ENCODE data around the gene DYSF.

DNA sequence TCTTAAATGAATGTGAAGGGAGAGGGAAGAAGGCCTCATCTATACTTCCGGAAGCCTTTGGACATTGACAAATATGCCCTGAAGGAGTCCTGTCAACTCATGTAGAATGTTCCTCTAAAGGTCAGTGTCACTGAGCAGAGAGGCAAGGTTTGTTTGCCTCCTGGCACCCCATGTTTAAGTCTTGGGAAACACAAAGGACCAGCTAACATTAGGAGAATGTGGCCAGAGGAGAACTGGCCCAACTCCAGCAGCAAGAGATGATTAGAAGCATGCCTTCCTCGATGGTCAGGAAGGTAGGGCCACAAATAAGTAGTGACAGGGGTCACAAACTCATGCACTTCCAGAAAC, 5.7 kb downstream of the DYSF start:
- no peak for TF ChIP-seq CTCF (IDR thresholded peaks at IDR 0.05)
- no peak for TF ChIP-seq POLR2A (IDR thresholded peaks at IDR 0.05)

Measured in lower leg skin (tissue), 3 donors.